Effector CD8-positive, alpha-beta T cell (primary cell): ENCODE measurements around the gene ZNF488.
"Not testable (repeated sequence)": the region's sequence is repeated elsewhere in the genome, so short reads cannot be mapped to it uniquely, and the experiment has no call there.

ENCODE experiments used
- DNase-seq: peaks from one replicate; lab custom pipeline; 2025; lab: John Stamatoyannopoulos, UW

ZNF488 gene

DNA sequence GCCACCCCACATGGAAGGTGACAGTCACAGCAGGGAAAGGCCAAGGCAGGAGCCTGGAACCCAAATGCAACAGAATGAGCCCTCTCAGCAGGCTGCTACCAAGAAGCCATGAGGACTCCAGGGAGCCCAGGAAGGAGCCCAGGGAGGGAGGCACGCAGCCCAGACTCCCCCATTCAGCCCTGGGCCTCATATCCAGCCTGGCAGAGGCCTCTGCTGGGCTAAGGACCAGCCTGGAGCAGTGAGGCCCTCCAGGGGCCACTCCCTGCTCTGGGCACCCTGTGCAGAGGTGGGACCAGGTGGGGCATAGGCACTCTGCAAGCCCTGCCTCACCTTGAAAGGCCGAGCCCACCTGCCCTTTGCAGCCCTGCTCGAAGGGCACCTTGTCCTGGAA lies 25.8 kb upstream of the ZNF488 start:
- no peak for DNase-seq

DNA sequence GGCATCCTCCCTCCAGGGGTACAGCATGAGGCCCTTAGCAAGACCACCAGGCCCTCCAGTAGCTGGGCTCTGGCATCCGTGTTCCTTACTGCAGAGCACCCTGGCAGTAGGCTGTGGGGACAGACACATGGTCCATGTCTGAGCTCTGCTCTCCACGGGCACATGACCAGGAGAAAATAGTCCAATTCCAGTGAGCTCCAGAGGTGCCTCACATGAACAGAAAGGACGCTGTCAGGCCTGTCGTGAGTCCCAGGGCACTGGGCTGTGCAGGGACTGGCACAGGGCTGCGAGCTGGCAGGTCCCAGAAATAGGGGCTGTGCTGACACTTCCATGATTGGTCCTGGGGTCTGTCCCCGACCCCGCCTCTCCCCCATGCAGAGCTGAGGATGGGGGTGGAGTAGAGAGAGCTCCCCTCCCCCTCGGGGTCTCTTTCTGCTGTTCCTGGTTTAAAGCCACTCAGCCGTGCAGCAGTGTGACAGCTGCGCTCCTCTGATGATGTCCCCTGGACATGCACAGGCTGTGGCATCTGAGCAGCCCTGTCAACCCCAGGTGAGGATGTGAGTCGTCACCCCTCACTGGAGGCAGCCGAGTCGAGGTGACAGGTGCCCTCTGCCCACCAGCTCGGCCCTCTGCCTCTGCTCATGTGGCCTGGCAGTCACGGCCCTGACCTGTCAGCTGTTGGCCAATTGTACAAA lies 25.2 kb upstream of the ZNF488 start:
- DNase-seq = no peak

DNA sequence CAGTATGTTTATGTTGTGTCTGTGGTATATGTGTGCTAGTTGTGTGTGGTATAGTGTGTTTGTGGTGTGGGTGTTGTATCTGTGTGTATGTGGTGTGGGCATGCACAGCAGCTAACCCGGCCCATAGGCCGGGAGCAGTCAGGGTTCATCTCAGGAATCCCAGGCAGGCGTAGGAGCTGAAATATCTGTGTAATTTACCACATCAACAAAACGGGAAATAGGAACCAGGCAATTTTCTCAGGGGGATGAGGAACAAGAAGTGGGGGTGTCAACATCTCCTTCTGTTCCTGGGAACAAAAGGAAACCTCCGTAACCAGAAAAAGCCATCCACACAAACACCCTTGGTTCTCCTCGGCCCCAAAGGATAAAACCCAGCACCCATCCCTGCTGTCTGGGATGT lies 24.5 kb upstream of the ZNF488 start:
- no peak for DNase-seq

- DNase-seq = no peak
Measured at GRCh38 chr10:47406870-47407691, 23.0 kb upstream of the ZNF488 start.

DNA sequence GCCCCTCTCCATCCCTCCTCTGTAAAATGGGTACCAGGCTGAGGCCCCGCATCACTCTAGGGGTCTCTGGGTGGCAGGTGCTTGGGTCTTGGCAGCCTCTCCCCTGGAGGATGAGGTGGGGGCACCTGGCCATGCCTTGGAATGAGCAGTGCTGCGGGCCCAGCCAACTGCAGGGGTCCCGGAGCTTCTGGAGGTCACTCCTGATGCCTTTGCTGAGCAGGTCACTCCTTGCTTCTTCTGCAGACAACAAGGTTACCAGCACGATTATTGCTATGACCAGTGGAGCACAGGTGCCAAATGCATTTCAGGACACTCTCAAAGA lies 22.4 kb upstream of the ZNF488 start:
- DNase-seq = no peak

DNA sequence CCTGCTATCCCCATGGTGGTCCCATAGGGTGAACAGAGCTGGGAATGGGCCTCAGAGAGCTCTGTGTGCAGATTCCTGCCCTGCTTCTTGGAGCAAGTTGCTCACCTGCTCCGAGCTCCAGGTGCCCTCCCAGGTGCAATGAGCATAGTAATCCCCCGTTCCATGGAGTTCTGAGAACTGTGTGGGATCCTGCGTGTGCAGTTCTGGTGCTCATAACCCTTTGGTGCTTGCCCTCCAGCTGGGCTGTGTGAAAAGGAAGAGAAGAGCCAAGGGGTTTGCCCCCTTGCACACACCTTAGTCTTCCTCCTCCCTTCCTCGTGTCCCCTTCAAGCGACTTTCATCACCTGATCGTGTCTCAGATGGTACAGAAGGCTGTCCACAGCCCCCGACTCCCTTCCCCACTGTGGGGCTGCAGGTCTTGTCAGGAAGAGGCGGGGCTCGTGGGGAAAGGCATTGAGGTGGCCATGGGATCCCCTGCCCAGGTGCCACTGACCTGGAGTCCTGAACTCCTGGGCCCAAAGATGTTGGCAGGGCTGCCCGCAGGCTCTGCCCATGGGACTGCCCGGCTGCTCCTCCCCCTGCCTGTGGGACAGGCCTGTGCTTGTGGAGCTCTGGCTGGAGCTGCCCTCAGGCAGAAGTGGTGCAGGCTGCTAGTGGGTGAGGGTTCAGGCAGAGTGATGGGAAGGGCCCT lies 21.9 kb upstream of the ZNF488 start:
- DNase-seq = no peak

- no peak for DNase-seq
Measured at GRCh38 chr10:47404937-47405336, 20.8 kb upstream of the ZNF488 start.

- no peak for DNase-seq
Measured at GRCh38 chr10:47404446-47404845, 20.4 kb upstream of the ZNF488 start.

GRCh38 chr10:47403446-47404318 lies 19.6 kb upstream of the ZNF488 start:
- no peak for DNase-seq

- no peak for DNase-seq
Measured at GRCh38 chr10:47402641-47403301, 18.7 kb upstream of the ZNF488 start.

DNA sequence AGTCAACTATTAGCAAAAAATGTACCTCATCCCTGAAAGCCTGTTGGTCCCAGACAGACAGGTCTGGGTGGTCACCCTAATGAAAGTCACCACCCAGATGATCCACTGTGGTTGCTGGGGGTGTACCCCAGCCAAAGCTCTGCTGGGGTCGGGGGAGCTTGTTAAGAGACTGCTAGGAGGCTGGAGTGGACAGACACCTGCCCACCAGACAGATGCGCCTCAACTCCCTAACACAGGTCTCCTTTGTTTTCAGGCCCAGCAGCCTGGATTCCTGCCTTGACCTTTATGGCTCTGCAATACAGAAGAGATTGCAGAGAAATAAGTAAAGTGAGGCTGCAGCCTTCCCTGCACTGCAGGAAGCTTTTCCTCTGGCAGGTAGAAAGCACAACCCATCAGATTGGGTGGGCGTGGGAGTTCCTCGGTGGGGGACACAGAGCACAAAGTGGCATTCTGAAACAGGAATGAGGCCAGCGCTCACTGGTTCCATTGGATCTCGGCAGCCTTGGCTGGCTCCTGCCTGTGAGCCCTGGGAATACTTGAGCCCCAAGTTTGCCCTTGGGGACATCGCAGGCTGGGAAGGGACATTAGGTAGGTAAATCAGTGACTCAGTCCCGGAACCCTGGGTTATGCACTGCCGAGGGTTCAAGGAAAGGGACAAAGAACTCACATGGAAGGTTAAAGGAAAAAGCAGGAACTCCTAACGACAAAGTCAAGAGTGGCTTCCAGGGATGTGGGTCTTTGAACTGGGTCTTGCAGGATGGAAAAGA lies 18.0 kb upstream of the ZNF488 start:
- DNase-seq = no peak

GRCh38 chr10:47401210-47401609 lies 17.1 kb upstream of the ZNF488 start:
- DNase-seq = no peak

DNA sequence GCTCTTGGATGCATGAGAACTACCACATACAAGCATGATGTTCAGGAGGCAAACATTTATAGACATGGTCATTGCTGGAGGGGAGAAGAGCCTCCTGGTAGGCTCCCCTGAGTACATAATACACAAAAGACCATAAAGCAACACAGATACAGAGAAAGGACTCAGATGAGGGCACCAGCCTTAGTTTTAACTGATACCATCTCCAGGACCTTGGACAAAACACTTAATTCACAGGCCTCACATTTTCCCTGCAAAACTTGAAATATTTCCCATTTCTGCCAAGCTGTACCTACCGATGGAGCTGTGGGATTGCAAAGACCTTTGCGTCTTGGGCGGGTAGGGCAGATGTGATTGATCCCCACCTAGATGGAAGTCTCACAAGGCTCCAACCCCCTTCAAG lies 16.7 kb upstream of the ZNF488 start:
- DNase-seq = no peak

DNA sequence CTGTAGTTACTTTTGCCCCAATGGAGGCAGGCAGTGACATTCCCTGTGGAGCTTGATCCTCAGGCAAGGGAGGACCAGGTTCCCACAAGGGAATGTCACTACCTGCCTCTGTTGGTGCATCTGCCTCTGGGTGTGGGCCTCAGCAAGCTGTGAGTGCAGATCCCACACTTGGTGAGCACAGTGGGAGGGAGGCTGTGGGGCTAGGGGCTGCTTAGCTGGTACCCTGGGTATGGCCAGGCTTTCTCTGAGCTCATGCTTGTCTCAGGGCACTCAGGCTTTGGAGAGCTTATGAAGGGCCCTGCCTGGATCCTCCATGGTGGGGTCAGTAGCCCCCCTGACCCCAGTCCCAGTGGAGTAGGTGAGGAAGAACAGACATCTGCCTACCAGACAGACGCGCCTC lies 16.2 kb upstream of the ZNF488 start:
- DNase-seq = no peak

GRCh38 chr10:47397256-47397655 lies 13.2 kb upstream of the ZNF488 start:
- no peak for DNase-seq

GRCh38 chr10:47396311-47396717 lies 12.2 kb upstream of the ZNF488 start:
- no peak for DNase-seq

- no peak for DNase-seq
Measured at GRCh38 chr10:47389619-47390018, 5.5 kb upstream of the ZNF488 start.

DNA sequence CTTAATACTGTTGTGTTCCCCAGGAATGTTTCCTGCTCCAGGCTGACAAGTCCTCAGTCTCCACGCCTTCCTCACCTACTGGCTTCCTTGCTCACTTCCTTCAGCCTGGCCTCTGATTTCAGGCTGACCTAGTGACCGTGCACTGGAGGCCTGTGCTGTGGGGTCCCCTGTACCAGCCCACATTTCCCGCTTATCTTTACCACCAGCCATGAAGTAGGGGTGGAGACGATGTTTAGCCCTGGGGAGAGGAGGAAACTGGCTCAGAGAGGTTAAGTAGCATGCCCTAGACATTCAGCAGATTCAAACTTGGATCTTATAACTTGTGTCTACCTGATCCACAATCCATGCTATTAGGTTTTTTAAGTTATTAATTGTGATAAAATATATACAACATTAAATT lies 4.8 kb upstream of the ZNF488 start:
- no peak for DNase-seq

- not testable (repeated sequence) for DNase-seq
Measured at GRCh38 chr10:47386104-47386503, 2.0 kb upstream of the ZNF488 start.

- DNase-seq = no peak
Measured at GRCh38 chr10:47383261-47384147, 589 bp downstream of the ZNF488 start.
